H1 (cell line): ENCODE measurements around the gene NRL. TPM values are rescaled to one million over a fixed set of nuclear protein-coding genes. Genes with fewer than 3 reads are reported as not detected.

ENCODE experiments used
- microRNA-seq, 2 experiments: library from miRNA; unstranded; fragments of <30 nt; microRNA quantifications; one replicate each; pipeline versions ENCODE4 to v1.2.0, GENCODE V29; 2016 to 2020; ENCODE audit warnings: borderline microRNAs expressed in 2 of 2, borderline number of aligned reads in 2 of 2, borderline replicate concordance in 1 of 2
- polyA plus RNA-seq, 7 experiments: library from polyadenylated mRNA; depleted of rRNA in 3 of 7; stranded (reverse) in 5 of 7; unstranded in 2 of 7; fragments of >200 nt in 5 of 7; fragments of 200-250 nt in 2 of 7; gene quantifications; 1 replicate in 5 of 7; 2 replicates in 1 of 7; 4 replicates in 1 of 7; pipeline versions ENCODE4 v1.2.1 to v1.2.3, GENCODE V29; 2011 to 2013; ENCODE audit warnings: missing spikeins in 2 of 7, mixed read lengths in 2 of 7
- small RNA-seq: library from polyadenylated mRNA; stranded (forward); fragments of <200 nt; extraction: miRNeasy Mini kit (QIAGEN cat#:217004); gene quantifications from one replicate; pipeline ENCODE3, GENCODE V24; 2013; ENCODE audit not compliant: insufficient read depth
- total RNA-seq: library from RNA; stranded (reverse); fragmentation: NEBNext Ultra II Directional; extraction: Animal tissue kit (Norgen Biotek cat#: 25700); gene quantifications from 2 replicates; pipeline ENCODE4 v1.2.1, GENCODE V29; 2021

The NRL gene
- total and polyA plus RNA-seq, 2 of the 8 experiments (the other 6 are each of a cell fraction or from before 2014, with no cell fraction given) = 1.1 to 2.2 TPM

Small RNA genes within 50 kb of the gene (microRNA-seq; reads per million reads assigned to microRNA genes)
- gene MIR7703 = 0 reads per million in 2 experiments

Small RNA genes within 50 kb of the gene (small RNA-seq; reads per million reads assigned to genes)
- 6.5 reads per million, percentile 71 among the genes with 10 or more reads in this experiment for gene RNA5SP383

Other genes starting within 250 kb of the NRL start
- gene DHRS4, start 161.2 kb downstream of the NRL start, total RNA-seq = 16.2 and 19.2 TPM in 2 replicates
- gene DHRS4, start 161.2 kb downstream of the NRL start, polyA plus RNA-seq (2011; rRNA removed) = 11.7 and 18.3 TPM in 2 replicates
- gene DHRS4L2, start 126.0 kb downstream of the NRL start, total RNA-seq = 15.2 and 15.4 TPM in 2 replicates
- 12.3 and 14.2 TPM in 2 replicates for gene DHRS4L2, start 126.0 kb downstream of the NRL start, polyA plus RNA-seq (2011; rRNA removed)
- gene CARMIL3, start 62.9 kb downstream of the NRL start, total RNA-seq = 8.5 and 9.0 TPM in 2 replicates
- gene CARMIL3, start 62.9 kb downstream of the NRL start, polyA plus RNA-seq (2011; rRNA removed) = 6.0 and 7.8 TPM in 2 replicates
- gene CPNE6, start 43.4 kb downstream of the NRL start, total RNA-seq = not detected in 2 replicates
- 0.02 and 0.05 TPM in 2 replicates for gene CPNE6, start 43.4 kb downstream of the NRL start, polyA plus RNA-seq (2011; rRNA removed)
- gene PCK2, start 20.6 kb downstream of the NRL start, total RNA-seq = 79.3 and 81.9 TPM in 2 replicates
- 115 and 221 TPM in 2 replicates for gene PCK2, start 20.6 kb downstream of the NRL start, polyA plus RNA-seq (2011; rRNA removed)
- 63.6 and 67.2 TPM in 2 replicates for gene DCAF11, start 172 bp downstream of the NRL start, total RNA-seq
- 60.4 and 74.6 TPM in 2 replicates for gene DCAF11, start 172 bp downstream of the NRL start, polyA plus RNA-seq (2011; rRNA removed)
- 0.33 and 0.76 TPM in 2 replicates for gene FITM1, start 15.7 kb upstream of the NRL start, total RNA-seq
- 0.53 and 0.80 TPM in 2 replicates for gene FITM1, start 15.7 kb upstream of the NRL start, polyA plus RNA-seq (2011; rRNA removed)
- gene PSME1, start 21.2 kb upstream of the NRL start, total RNA-seq = 85.9 and 91.7 TPM in 2 replicates
- gene PSME1, start 21.2 kb upstream of the NRL start, polyA plus RNA-seq (2011; rRNA removed) = 57.4 and 74.9 TPM in 2 replicates
- 36.9 and 38.4 TPM in 2 replicates for gene EMC9, start 26.6 kb upstream of the NRL start, total RNA-seq
- 47.2 and 60.1 TPM in 2 replicates for gene EMC9, start 26.6 kb upstream of the NRL start, polyA plus RNA-seq (2011; rRNA removed)
- 111 and 118 TPM in 2 replicates for gene PSME2, start 31.7 kb upstream of the NRL start, total RNA-seq
- gene PSME2, start 31.7 kb upstream of the NRL start, polyA plus RNA-seq (2011; rRNA removed) = 71.8 and 76.8 TPM in 2 replicates
- gene RNF31, start 32.5 kb upstream of the NRL start, total RNA-seq = 57.8 and 72.0 TPM in 2 replicates
- gene RNF31, start 32.5 kb upstream of the NRL start, polyA plus RNA-seq (2011; rRNA removed) = 17.5 and 40.6 TPM in 2 replicates
- gene IRF9, start 46.3 kb upstream of the NRL start, total RNA-seq = 11.1 and 11.4 TPM in 2 replicates
- gene IRF9, start 46.3 kb upstream of the NRL start, polyA plus RNA-seq (2011; rRNA removed) = 13.2 and 13.3 TPM in 2 replicates
- 25.8 and 28.5 TPM in 2 replicates for gene REC8, start 57.1 kb upstream of the NRL start, total RNA-seq
- 9.8 and 19.1 TPM in 2 replicates for gene REC8, start 57.1 kb upstream of the NRL start, polyA plus RNA-seq (2011; rRNA removed)
- 108 and 109 TPM in 2 replicates for gene IPO4, start 73.9 kb upstream of the NRL start, total RNA-seq
- 55.5 and 80.6 TPM in 2 replicates for gene IPO4, start 73.9 kb upstream of the NRL start, polyA plus RNA-seq (2011; rRNA removed)
- 22.2 and 25.3 TPM in 2 replicates for gene TM9SF1, start 80.5 kb upstream of the NRL start, total RNA-seq
- 24.6 and 29.2 TPM in 2 replicates for gene TM9SF1, start 80.5 kb upstream of the NRL start, polyA plus RNA-seq (2011; rRNA removed)
- gene TSSK4, start 90.7 kb upstream of the NRL start, total RNA-seq = 0.28 TPM in 1 of 2 replicates, not detected in the other
- gene TSSK4, start 90.7 kb upstream of the NRL start, polyA plus RNA-seq (2011; rRNA removed) = 0.05 TPM in 1 of 2 replicates, not detected in the other
- 32.9 and 36.4 TPM in 2 replicates for gene CHMP4A, start 98.5 kb upstream of the NRL start, total RNA-seq
- gene CHMP4A, start 98.5 kb upstream of the NRL start, polyA plus RNA-seq (2011; rRNA removed) = 23.4 and 37.6 TPM in 2 replicates
- 14.3 and 17.7 TPM in 2 replicates for gene MDP1, start 101.1 kb upstream of the NRL start, total RNA-seq
- 25.3 and 32.2 TPM in 2 replicates for gene MDP1, start 101.1 kb upstream of the NRL start, polyA plus RNA-seq (2011; rRNA removed)
- 241 and 253 TPM in 2 replicates for gene NEDD8, start 117.4 kb upstream of the NRL start, total RNA-seq
- gene NEDD8, start 117.4 kb upstream of the NRL start, polyA plus RNA-seq (2011; rRNA removed) = 196 and 317 TPM in 2 replicates
- 85.3 and 88.3 TPM in 2 replicates for gene GMPR2, start 118.0 kb upstream of the NRL start, total RNA-seq
- gene GMPR2, start 118.0 kb upstream of the NRL start, polyA plus RNA-seq (2011; rRNA removed) = 52.9 and 61.6 TPM in 2 replicates
- gene TINF2, start 127.7 kb upstream of the NRL start, total RNA-seq = 31.0 and 36.7 TPM in 2 replicates
- gene TINF2, start 127.7 kb upstream of the NRL start, polyA plus RNA-seq (2011; rRNA removed) = 23.5 and 31.7 TPM in 2 replicates
- 2.0 and 2.2 TPM in 2 replicates for gene TGM1, start 148.2 kb upstream of the NRL start, total RNA-seq
- 1.8 and 4.1 TPM in 2 replicates for gene TGM1, start 148.2 kb upstream of the NRL start, polyA plus RNA-seq (2011; rRNA removed)
- 16.0 and 16.9 TPM in 2 replicates for gene RABGGTA, start 156.6 kb upstream of the NRL start, total RNA-seq
- 49.8 and 65.1 TPM in 2 replicates for gene RABGGTA, start 156.6 kb upstream of the NRL start, polyA plus RNA-seq (2011; rRNA removed)
- 8.8 and 13.4 TPM in 2 replicates for gene DHRS1, start 184.8 kb upstream of the NRL start, total RNA-seq
- gene DHRS1, start 184.8 kb upstream of the NRL start, polyA plus RNA-seq (2011; rRNA removed) = 31.7 and 40.2 TPM in 2 replicates
- gene NOP9, start 184.9 kb upstream of the NRL start, total RNA-seq = 34.8 and 39.3 TPM in 2 replicates
- 17.8 and 22.4 TPM in 2 replicates for gene NOP9, start 184.9 kb upstream of the NRL start, polyA plus RNA-seq (2011; rRNA removed)
- not detected in 2 replicates for gene CIDEB, start 193.0 kb upstream of the NRL start, total RNA-seq
- gene CIDEB, start 193.0 kb upstream of the NRL start, polyA plus RNA-seq (2011; rRNA removed) = 0.09 and 0.11 TPM in 2 replicates
- gene LTB4R2, start 195.2 kb upstream of the NRL start, total RNA-seq = 6.7 and 7.0 TPM in 2 replicates
- 5.3 and 9.8 TPM in 2 replicates for gene LTB4R2, start 195.2 kb upstream of the NRL start, polyA plus RNA-seq (2011; rRNA removed)
- gene LTB4R, start 196.6 kb upstream of the NRL start, total RNA-seq = 4.1 and 6.8 TPM in 2 replicates
- 6.7 and 9.7 TPM in 2 replicates for gene LTB4R, start 196.6 kb upstream of the NRL start, polyA plus RNA-seq (2011; rRNA removed)
- gene ADCY4, start 220.1 kb upstream of the NRL start, total RNA-seq = 0.35 and 0.69 TPM in 2 replicates
- gene ADCY4, start 220.1 kb upstream of the NRL start, polyA plus RNA-seq (2011; rRNA removed) = 0.27 and 0.57 TPM in 2 replicates
- 0.39 and 0.55 TPM in 2 replicates for gene RIPK3, start 225.0 kb upstream of the NRL start, total RNA-seq
- 0.20 and 0.24 TPM in 2 replicates for gene RIPK3, start 225.0 kb upstream of the NRL start, polyA plus RNA-seq (2011; rRNA removed)